Tibial artery (tissue), 4 donors: ENCODE measurements around the gene ADORA3.

Experiments
- DNase-seq, 2 donors: peaks; one replicate each; pipeline ENCODE4 v3.0.0-alpha.2; 2019
- H3K27ac ChIP-seq, 2 donors: fragments of 200-600 bp; sonication (generic) in 1 of 2; 1 replicate in 1 of 2; 2 replicates in 1 of 2; pipeline ENCODE4 v1.5.1; 2018 to 2019; ENCODE audit warnings: mild to moderate bottlenecking in 1 of 2
- H3K27me3 ChIP-seq, 2 donors: fragments of 200-600 bp; sonication (generic) in 1 of 2; one replicate each; pipeline versions ENCODE4 v1.5.1 to v1.6.0; 2016 to 2019
- H3K36me3 ChIP-seq, 3 donors: fragments of 200-600 bp; sonication (generic) in 2 of 3; one replicate each; pipeline ENCODE4 v1.5.1; 2016 to 2019; ENCODE audit warnings: mild to moderate bottlenecking in 2 of 3
- H3K4me1 ChIP-seq, 4 donors: fragments of 200-600 bp; sonication (generic) in 2 of 4; 1 replicate in 3 of 4; 2 replicates in 1 of 4; pipeline ENCODE4 v1.5.1; 2016 to 2019
- H3K4me3 ChIP-seq, 2 donors: fragments of 200-600 bp; sonication (generic) in 1 of 2; 1 replicate in 1 of 2; 2 replicates in 1 of 2; pipeline ENCODE4 v1.5.1; 2018 to 2019; ENCODE audit warnings: mild to moderate bottlenecking in 2 of 2
- H3K9me3 ChIP-seq, 3 donors: fragments of 200-600 bp; sonication (generic) in 1 of 3; one replicate each; pipeline ENCODE4 v1.5.1; 2016 to 2019
- intact Hi-C: fragments of 100-400 bp; cut with DNase I; formaldehyde crosslinking; loops from one replicate; pipeline ENCODE4 v1.15.0; 2023; ENCODE audit warnings: low total_unique reads
- TF ChIP-seq, protein P1 (sequence below), 2 experiments: fragments of 200-600 bp in 1 of 2; fragments of 450-650 bp in 1 of 2; IDR thresholded peaks; one replicate each; pipeline ENCODE4 v1.5.1; 2017 to 2019; ENCODE audit warnings: antibody characterized with exemption in 2 of 2, mild to moderate bottlenecking in 1 of 2, moderate library complexity in 1 of 2

ADORA3 gene

DNA sequence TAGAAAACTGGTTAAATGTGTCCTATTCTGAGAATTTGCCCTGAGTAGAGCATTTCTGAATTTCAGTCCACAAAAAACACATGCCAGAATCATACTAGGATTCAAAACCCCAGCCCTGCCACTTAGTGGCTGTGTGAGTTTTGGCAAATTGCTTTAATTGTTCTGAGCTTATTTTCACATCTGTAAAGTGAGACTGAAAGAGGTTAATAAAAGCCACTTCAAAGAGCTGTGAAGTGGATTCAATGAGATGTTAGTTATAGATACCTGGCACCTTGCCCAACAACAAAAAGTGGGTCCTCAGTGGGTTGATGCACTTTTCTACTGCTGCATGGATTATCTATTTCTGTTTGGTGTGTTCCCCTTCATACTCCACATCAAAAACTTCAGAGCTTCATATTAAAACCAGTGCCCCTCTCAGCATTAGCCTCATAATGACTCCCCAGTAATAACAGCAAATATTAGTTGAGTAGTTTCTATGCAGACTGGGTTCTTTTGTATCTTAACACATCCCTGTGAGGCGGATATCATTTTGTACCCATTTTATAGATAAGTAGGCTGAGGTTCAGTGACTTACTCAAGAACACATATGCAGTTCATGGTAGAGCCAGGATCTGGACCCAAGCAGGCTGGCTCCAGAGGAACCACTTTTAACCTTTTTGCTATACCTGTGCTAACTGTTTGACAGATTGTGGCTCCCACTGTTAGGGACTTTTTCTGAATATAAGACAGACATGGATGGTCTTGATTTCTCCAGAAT lies 14.2 kb upstream of the ADORA3 start:
- peak overlapping the region in 1 of 2 donors; percentile 81 for H3K27ac ChIP-seq
- intact Hi-C loops = no loop called here

DNA sequence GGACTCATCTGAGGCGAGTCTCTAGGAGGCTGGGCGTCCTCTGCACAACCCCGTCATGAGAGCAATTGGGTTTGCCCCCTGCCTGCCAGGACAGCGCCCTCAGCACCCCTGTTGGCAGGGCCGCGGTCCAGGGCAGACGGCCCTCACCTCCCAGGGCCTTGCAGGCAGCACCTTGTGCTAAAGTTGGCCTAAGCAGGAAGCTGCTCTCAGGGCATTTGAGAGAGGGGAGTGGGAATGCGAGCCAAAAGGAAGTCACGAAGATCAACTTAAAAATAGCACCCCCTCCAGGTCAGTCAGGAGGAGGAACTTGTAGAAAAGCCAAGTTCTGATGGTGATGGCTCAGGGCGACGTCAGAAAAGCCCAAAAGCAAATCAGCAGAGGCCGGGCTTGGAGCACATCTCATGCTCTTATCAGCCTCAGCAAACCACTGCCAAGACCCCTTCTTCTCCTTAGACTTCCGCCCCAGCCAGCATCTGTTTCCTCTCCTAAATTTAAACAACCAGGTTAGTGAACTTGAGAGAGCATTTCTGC lies 12.6 kb upstream of the ADORA3 start:
- Histone ChIP-seq H3K9me3 (no peaks in the 10 kb centered on the region), H3K27me3 (no peaks in the 10 kb centered on the region), H3K27ac (peak overlapping the region; percentile 74 to 81), H3K4me3 (peak overlapping the region; percentile 41 to 47), H3K4me1 (peaks cover 0 to 32% (median 18%) of the 10 kb centered on the region in 4 donors), H3K36me3 (no peaks in the 10 kb centered on the region)
- intact Hi-C loops = no loop called here
- peak; percentile 36 to 82 for DNase-seq
- TF ChIP-seq, protein P1, sequence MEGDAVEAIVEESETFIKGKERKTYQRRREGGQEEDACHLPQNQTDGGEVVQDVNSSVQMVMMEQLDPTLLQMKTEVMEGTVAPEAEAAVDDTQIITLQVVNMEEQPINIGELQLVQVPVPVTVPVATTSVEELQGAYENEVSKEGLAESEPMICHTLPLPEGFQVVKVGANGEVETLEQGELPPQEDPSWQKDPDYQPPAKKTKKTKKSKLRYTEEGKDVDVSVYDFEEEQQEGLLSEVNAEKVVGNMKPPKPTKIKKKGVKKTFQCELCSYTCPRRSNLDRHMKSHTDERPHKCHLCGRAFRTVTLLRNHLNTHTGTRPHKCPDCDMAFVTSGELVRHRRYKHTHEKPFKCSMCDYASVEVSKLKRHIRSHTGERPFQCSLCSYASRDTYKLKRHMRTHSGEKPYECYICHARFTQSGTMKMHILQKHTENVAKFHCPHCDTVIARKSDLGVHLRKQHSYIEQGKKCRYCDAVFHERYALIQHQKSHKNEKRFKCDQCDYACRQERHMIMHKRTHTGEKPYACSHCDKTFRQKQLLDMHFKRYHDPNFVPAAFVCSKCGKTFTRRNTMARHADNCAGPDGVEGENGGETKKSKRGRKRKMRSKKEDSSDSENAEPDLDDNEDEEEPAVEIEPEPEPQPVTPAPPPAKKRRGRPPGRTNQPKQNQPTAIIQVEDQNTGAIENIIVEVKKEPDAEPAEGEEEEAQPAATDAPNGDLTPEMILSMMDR (IDR thresholded peaks at IDR 0.05) = peak in 1 of 2 experiments; percentile 18

More for the DNA sequence above, 14.2 kb upstream of the ADORA3 start:
- Histone ChIP-seq H3K27me3 (no peaks in the 10 kb centered on the region), H3K36me3 (no peaks in the 10 kb centered on the region), H3K4me1 (peaks cover 0 to 32% (median 18%) of the 10 kb centered on the region in 4 donors), H3K9me3 (no peaks in the 10 kb centered on the region), H3K4me3 (no peak overlapping the region)
- no peak for DNase-seq
- TF ChIP-seq, protein P1 (IDR thresholded peaks at IDR 0.05) = no peak

DNA sequence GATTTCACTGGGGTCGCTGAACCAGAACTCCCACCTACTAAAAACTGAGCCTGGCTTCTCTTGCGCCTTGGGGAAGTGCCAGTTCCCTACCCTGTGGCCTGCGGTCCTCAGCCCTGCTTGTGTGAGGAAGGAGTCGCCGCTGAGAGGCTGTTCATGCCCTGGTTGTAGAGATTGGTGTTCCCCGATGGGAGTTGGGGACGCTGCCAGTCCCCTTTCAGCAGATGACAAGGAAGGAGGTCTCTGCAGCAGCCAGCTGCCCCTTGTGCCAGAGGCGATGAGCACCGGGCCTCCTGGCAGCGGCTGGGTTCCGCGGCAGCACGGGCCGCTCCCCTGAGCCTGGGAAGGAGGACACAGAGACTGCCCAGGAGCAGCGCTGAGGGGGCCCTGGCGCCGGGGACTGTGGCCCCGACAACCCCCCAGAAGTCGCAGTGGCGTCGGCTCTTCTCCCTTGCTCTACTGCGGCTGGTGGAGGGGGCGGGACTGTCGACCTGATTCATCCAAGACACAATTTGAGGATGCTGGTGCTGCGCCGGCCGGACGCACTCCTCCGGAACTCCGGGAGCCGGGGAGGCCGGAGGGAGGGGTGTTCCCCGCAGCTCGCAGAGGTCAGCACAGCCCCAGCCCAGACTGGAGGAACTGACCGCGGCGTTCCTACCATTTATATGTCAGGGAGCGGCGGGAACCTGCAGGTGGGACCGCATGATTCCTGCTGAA lies 12.0 kb upstream of the ADORA3 start:
- Histone ChIP-seq H3K9me3 (no peaks in the 10 kb centered on the region), H3K4me3 (peak overlapping the region; percentile 41 to 47), H3K36me3 (no peaks in the 10 kb centered on the region), H3K27me3 (no peaks in the 10 kb centered on the region), H3K4me1 (peaks cover 0 to 32% (median 18%) of the 10 kb centered on the region in 4 donors), H3K27ac (peak overlapping the region; percentile 74 to 81)
- intact Hi-C loops = no loop called here
- TF ChIP-seq, protein P1 (IDR thresholded peaks at IDR 0.05) = no peak
- DNase-seq = peak; percentile 74 to 84

DNA sequence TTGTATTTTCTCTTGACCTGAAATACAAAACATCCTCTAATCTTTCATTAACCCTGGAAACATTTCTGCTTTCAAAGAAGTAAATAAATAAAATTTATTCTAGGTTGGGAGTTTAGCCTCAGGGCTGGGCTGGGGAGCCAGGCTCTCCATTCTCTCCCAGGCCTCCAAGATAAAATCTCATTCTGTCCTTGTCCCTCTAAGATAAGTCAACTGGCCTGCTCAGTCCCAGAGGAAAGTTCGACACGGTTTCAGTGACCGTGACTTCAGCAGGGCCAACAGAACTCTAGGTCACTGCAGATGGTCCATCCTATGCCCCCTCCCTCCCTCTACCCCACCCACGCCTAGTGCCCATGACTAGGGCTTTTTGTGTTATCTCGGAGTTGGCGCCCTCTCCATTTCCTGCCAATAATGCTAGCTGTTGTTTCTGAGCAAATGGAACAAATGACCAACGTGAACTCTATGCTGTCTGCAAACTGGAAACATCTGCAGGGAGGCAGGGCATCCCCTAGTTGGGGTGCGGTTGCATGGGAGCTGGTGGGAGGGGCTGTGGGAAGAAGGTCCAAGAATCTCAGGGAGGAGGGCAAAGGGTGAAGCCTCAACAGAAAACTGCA lies 10.1 kb upstream of the ADORA3 start:
- H3K27me3 ChIP-seq = no peaks in the 10 kb centered on the region
- H3K36me3 ChIP-seq = no peaks in the 10 kb centered on the region
- H3K4me1 ChIP-seq = peaks cover 0 to 52% (median 33%) of the 10 kb centered on the region in 4 donors
- H3K4me3 ChIP-seq = no peak overlapping the region
- peak overlapping the region; percentile 27 to 81 for H3K27ac ChIP-seq
- no peak for DNase-seq
- intact Hi-C loops = no loop called here
- H3K9me3 ChIP-seq = no peaks in the 10 kb centered on the region
- TF ChIP-seq, protein P1 (IDR thresholded peaks at IDR 0.05) = no peak

DNA sequence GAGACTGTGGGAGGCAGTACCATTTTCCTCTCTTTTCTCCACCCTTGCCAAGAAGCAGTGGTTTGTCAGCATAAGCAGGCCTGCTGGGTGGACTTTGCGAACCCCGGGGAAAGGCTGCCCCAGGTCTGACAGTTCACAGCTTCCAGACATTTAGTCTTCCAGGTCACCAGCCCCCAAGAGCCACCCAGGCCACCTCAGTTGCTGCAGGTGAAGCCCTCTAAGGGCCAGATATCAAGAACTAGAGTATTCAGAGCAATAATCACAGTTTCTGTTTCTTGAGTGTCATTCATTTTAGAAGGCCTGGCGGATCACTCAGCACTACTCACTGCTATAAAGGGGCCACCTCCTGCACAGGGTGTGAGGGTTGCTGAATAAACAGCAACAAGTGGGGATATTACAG lies 9.5 kb upstream of the ADORA3 start:
- no peak for DNase-seq
- peak overlapping the region; percentile 14 to 81 for H3K27ac ChIP-seq
- intact Hi-C loops = no loop called here

More for the DNA sequence above, 9.5 kb upstream of the ADORA3 start:
- H3K27me3 ChIP-seq = no peaks in the 10 kb centered on the region
- H3K4me1 ChIP-seq = peaks cover 0 to 56% (median 37%) of the 10 kb centered on the region in 4 donors
- no peaks in the 10 kb centered on the region for H3K9me3 ChIP-seq
- H3K4me3 ChIP-seq = no peak overlapping the region
- TF ChIP-seq, protein P1 (IDR thresholded peaks at IDR 0.05) = no peak
- H3K36me3 ChIP-seq = no peaks in the 10 kb centered on the region
